Neural progenitor cell (in vitro differentiated cells): Measurements from ENCODE around the gene HK1. TPM values are rescaled to one million over a fixed set of nuclear protein-coding genes. Genes with fewer than 3 reads are reported as not detected.

Source experiments
- DNase-seq: peaks from one replicate; pipeline ENCODE4 v3.0.0-alpha.2; 2016; ENCODE audit warnings: low spot score
- H2AFZ ChIP-seq: fragments of 200-600 bp; sonication (generic); replicated peaks from 2 replicates; pipeline ENCODE4 v1.6.1; 2016; ENCODE audit warnings: antibody characterized with exemption
- H3F3A ChIP-seq: fragments of 200-600 bp; sonication (generic); 2 replicates; pipeline ENCODE4 v1.6.1; 2016; ENCODE audit warnings: antibody characterized with exemption, low read depth
- H3K27ac ChIP-seq: fragments of 200-600 bp; sonication (generic); 2 replicates; pipeline ENCODE4 v1.5.1; 2016; ENCODE audit warnings: mild to moderate bottlenecking
- H3K27me3 ChIP-seq: fragments of 200-600 bp; sonication (generic); 2 replicates; pipeline ENCODE4 v1.6.1; 2016; ENCODE audit warnings: mild to moderate bottlenecking, moderate library complexity
- H3K36me3 ChIP-seq: fragments of 200-600 bp; sonication (generic); 2 replicates; pipeline ENCODE4 v1.5.1; 2016
- H3K4me1 ChIP-seq: fragments of 200-600 bp; sonication (generic); 2 replicates; pipeline ENCODE4 v1.6.1; 2016; ENCODE audit warnings: mixed run types
- H3K4me2 ChIP-seq: fragments of 200-600 bp; sonication (generic); 2 replicates; pipeline ENCODE4 v1.6.1; 2016
- H3K4me3 ChIP-seq: fragments of 200-600 bp; sonication (generic); 2 replicates; pipeline ENCODE4 v1.5.1; 2016
- H3K79me2 ChIP-seq: fragments of 200-600 bp; sonication (generic); 2 replicates; pipeline ENCODE4 v1.6.1; 2016; ENCODE audit warnings: low read depth
- H3K9ac ChIP-seq: fragments of 200-600 bp; sonication (generic); 2 replicates; pipeline ENCODE4 v1.6.1; 2016
- H3K9me3 ChIP-seq: fragments of 200-600 bp; sonication (generic); 2 replicates; pipeline ENCODE4 v1.5.1; 2016; ENCODE audit warnings: low read depth
- H4K20me1 ChIP-seq: fragments of 200-600 bp; sonication (generic); 2 replicates; pipeline ENCODE4 v1.6.1; 2016; ENCODE audit warnings: low read depth
- H3K27ac Mint-ChIP-seq: 3 replicates; pipeline ENCODE4 v1.8.0; 2021; ENCODE audit warnings: mixed read lengths
- H3K27me3 Mint-ChIP-seq: 2 replicates; pipeline ENCODE4 v1.8.0; 2022; ENCODE audit warnings: low read depth, mild to moderate bottlenecking, inconsistent platforms, moderate library complexity, mixed read lengths; ENCODE audit not compliant: insufficient read depth
- H3K36me3 Mint-ChIP-seq: 3 replicates; pipeline ENCODE4 v1.8.0; 2021; ENCODE audit warnings: mixed read lengths
- H3K4me1 Mint-ChIP-seq: 3 replicates; pipeline ENCODE4 v1.8.0; 2021; ENCODE audit warnings: mixed read lengths
- H3K4me3 Mint-ChIP-seq: 3 replicates; pipeline ENCODE4 v1.8.0; 2021; ENCODE audit warnings: mild to moderate bottlenecking, moderate library complexity, mixed read lengths
- H3K9me3 Mint-ChIP-seq: 3 replicates; pipeline ENCODE4 v1.8.0; 2020; ENCODE audit warnings: mixed read lengths
- CTCF ChIP-seq: fragments of 200-600 bp; sonication (generic); IDR thresholded peaks from 2 replicates; pipeline ENCODE4 v1.5.1; 2017; ENCODE audit warnings: antibody characterized with exemption, mild to moderate bottlenecking
- EZH2 ChIP-seq: fragments of 200-600 bp; sonication (generic); IDR thresholded peaks from 2 replicates; pipeline ENCODE4 v1.6.1; 2017; ENCODE audit warnings: antibody characterized with exemption, mild to moderate bottlenecking, moderate library complexity
- EZH2phosphoT487 ChIP-seq: fragments of 200-600 bp; sonication (generic); IDR thresholded peaks from 2 replicates; pipeline ENCODE4 v1.6.1; 2017; ENCODE audit warnings: antibody characterized with exemption
- total RNA-seq: library from RNA; depleted of rRNA; stranded (reverse); fragments of >200 nt; gene quantifications from 2 replicates; pipeline ENCODE4 v1.2.3, GENCODE V29; 2015; ENCODE audit warnings: low replicate concordance

Gene HK1
- total RNA-seq, 1 donor from 2014 or later = 30.1 TPM

- Mint-ChIP-seq H3K4me3 (no peak overlapping the region), H3K4me1 (peaks cover 25% of the 10 kb centered on the region), H3K27ac (peak overlapping the region; percentile 7), H3K9me3 (no peaks in the 10 kb centered on the region), H3K36me3 (peaks cover 4% of the 10 kb centered on the region), H3K27me3 (peaks cover 2% of the 10 kb centered on the region)
- peaks cover 31% of the 10 kb centered on the region for H3K4me1 ChIP-seq
- no peak for TF ChIP-seq EZH2
- no peak for TF ChIP-seq EZH2phosphoT487
- no peak for TF ChIP-seq CTCF
- no peak overlapping the region for H3K9ac ChIP-seq
- no peaks in the 10 kb centered on the region for H3K9me3 ChIP-seq
- no peak overlapping the region for H3K4me2 ChIP-seq
- H3K27me3 ChIP-seq = no peaks in the 10 kb centered on the region
- H3F3A ChIP-seq = no peaks in the 10 kb centered on the region
- H3K4me3 ChIP-seq = no peak overlapping the region
- no peak overlapping the region for H2AFZ ChIP-seq
- no peak for DNase-seq
- no peaks in the 10 kb centered on the region for H3K36me3 ChIP-seq
- no peak overlapping the region for H3K27ac ChIP-seq
- peaks cover 5% of the 10 kb centered on the region for H4K20me1 ChIP-seq
- H3K79me2 ChIP-seq = peaks cover 4% of the 10 kb centered on the region
These were observed 70.7 kb downstream of the HK1 start for GRCh38 chr10:69348816-69349541.

GRCh38 chr10:69349542-69349888, 71.2 kb downstream of the HK1 start:
- Mint-ChIP-seq H3K27ac (no peak overlapping the region), H3K36me3 (peaks cover 4% of the 10 kb centered on the region)
- H3K79me2 ChIP-seq = peaks cover 4% of the 10 kb centered on the region

GRCh38 chr10:69351589-69351988, 73.3 kb downstream of the HK1 start:
- H3K4me3 Mint-ChIP-seq = no peak overlapping the region
- peaks cover 2% of the 10 kb centered on the region for H3K27me3 Mint-ChIP-seq
- H3K36me3 ChIP-seq = no peaks in the 10 kb centered on the region
- no peak for TF ChIP-seq EZH2
- TF ChIP-seq CTCF = no peak
- DNase-seq = no peak
- H3K9me3 ChIP-seq = no peaks in the 10 kb centered on the region
- H4K20me1 ChIP-seq = no peaks in the 10 kb centered on the region
- peaks cover 6% of the 10 kb centered on the region for H3K36me3 Mint-ChIP-seq
- no peak overlapping the region for H3K27ac ChIP-seq
- H3K4me1 ChIP-seq = peaks cover 11% of the 10 kb centered on the region
- no peak overlapping the region for H2AFZ ChIP-seq
- H3K27ac Mint-ChIP-seq = no peak overlapping the region
- H3K4me2 ChIP-seq = no peak overlapping the region
- no peak overlapping the region for H3K9ac ChIP-seq
- peaks cover 4% of the 10 kb centered on the region for H3K79me2 ChIP-seq
- H3K27me3 ChIP-seq = no peaks in the 10 kb centered on the region
- H3K9me3 Mint-ChIP-seq = no peaks in the 10 kb centered on the region
- H3K4me1 Mint-ChIP-seq = peaks cover 9% of the 10 kb centered on the region
- H3K4me3 ChIP-seq = no peak overlapping the region
- no peaks in the 10 kb centered on the region for H3F3A ChIP-seq

More at GRCh38 chr10:69349542-69349888, 71.2 kb downstream of the HK1 start:
- H3K36me3 ChIP-seq = no peaks in the 10 kb centered on the region
- H3K9me3 Mint-ChIP-seq = no peaks in the 10 kb centered on the region
- peaks cover 22% of the 10 kb centered on the region for H3K4me1 Mint-ChIP-seq
- no peak overlapping the region for H3K4me3 Mint-ChIP-seq
- no peaks in the 10 kb centered on the region for H3F3A ChIP-seq
- no peaks in the 10 kb centered on the region for H3K27me3 ChIP-seq
- peaks cover 28% of the 10 kb centered on the region for H3K4me1 ChIP-seq
- H3K27me3 Mint-ChIP-seq = peaks cover 2% of the 10 kb centered on the region
- H3K27ac ChIP-seq = no peak overlapping the region
- H4K20me1 ChIP-seq = peaks cover 5% of the 10 kb centered on the region
- no peaks in the 10 kb centered on the region for H3K9me3 ChIP-seq
- no peak for TF ChIP-seq EZH2
- no peak for TF ChIP-seq CTCF
- no peak for TF ChIP-seq EZH2phosphoT487
- no peak overlapping the region for H3K9ac ChIP-seq
- H3K4me2 ChIP-seq = no peak overlapping the region
- DNase-seq = no peak
- H3K4me3 ChIP-seq = no peak overlapping the region
- no peak overlapping the region for H2AFZ ChIP-seq
